ENCODE results near the gene PUDP. TPM values are rescaled to one million over a fixed set of nuclear protein-coding genes. Genes with fewer than 3 reads are reported as not detected.
A peak's percentile ranks its signal among the peaks of the same experiment; 100 is the strongest.
"Not testable (repeated sequence)": the region's sequence is repeated elsewhere in the genome, so short reads cannot be mapped to it uniquely, and the experiment has no call there.

The PUDP gene
- total RNA-seq, 1 donor from 2014 or later: 5.8 TPM

- DNase-seq (ENCODE audit: low read depth in 2 of 2): peak in 1 of 2 donors; percentile 12
Measured at GRCh38 chrX:7109838-7110793, 37.8 kb downstream of the PUDP start.

- peak; percentile 71 to 81 for DNase-seq (ENCODE audit: low read depth in 2 of 2)
Measured at GRCh38 chrX:7109049-7109531, 38.9 kb downstream of the PUDP start.

- DNase-seq (ENCODE audit: low read depth in 2 of 2): no peak
Measured at GRCh38 chrX:7108030-7108429, 39.9 kb downstream of the PUDP start.

GRCh38 chrX:7106649-7107048, 41.3 kb downstream of the PUDP start:
- DNase-seq (ENCODE audit: low read depth in 2 of 2): no peak

GRCh38 chrX:7102119-7102518, 45.8 kb downstream of the PUDP start:
- no peak for DNase-seq (ENCODE audit: low read depth in 2 of 2)

GRCh38 chrX:7100022-7100421, 47.9 kb downstream of the PUDP start:
- DNase-seq (ENCODE audit: low read depth in 2 of 2): no peak

- not testable (repeated sequence) for DNase-seq (ENCODE audit: low read depth in 2 of 2)
Measured at GRCh38 chrX:7095657-7096056, 52.3 kb downstream of the PUDP start.

- DNase-seq (ENCODE audit: low read depth in 2 of 2): no peak
Measured at GRCh38 chrX:7093305-7093704, 54.6 kb downstream of the PUDP start.

DNA sequence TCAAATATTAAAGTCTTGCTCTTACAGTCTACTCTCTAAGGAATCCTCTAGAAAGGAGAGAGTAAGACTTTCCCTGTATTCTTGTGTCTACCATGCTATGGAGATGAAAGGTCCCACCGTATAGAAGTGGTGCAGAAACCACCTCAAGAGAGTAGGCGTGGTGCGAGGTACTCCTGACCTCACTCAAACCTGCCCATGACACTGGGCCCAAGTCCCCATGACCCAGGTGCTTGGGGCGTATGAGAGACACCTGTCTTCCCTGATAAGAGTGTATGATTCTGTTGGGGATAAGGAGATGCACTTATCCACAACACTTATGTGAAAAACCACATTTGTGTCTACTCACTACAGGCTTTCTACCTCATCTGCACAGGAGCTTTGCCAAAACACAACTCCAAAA, 55.4 kb downstream of the PUDP start:
- DNase-seq (ENCODE audit: low read depth in 2 of 2): no peak

DNA sequence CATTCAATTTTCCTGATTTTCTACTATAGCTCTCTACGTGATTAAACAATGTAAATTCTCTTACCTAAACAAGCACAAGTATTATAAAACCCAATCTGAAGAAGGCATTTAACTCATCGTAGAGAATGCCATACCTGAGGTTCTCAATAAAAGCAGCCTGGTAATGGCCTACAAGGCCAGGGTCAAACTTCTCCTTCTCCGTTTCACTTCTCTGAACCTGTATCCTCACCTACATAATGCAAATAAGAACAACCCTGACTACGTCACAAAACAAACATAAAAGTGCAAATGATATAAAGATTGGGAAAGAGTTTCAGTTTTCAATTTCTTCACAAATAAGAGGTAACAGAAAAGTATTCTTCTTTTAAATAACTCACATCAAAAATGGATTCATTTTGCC, 56.0 kb downstream of the PUDP start:
- no peak for DNase-seq (ENCODE audit: low read depth in 2 of 2)

DNA sequence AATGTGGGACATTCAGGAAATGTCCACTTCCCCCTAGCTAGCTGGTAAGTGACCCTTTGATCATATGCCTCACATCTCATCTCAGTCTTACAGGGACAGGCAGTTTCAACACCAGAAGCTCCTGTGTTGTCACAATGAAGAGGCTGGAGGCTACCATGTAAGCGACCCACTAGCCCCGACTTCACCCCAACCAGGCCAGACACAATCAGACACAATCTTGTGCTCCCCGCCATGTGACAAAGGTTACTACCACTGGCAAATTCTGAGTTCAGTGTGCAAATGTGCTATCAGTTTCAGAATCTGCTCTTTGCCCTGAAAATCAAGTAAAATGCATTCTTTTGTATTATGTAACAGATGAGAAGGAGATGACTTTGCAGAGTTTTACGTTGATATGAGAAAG, 57.3 kb downstream of the PUDP start:
- DNase-seq (ENCODE audit: low read depth in 2 of 2): peak; percentile 47 to 73

- DNase-seq (ENCODE audit: low read depth in 2 of 2): peak in 1 of 2 donors; percentile 57
Measured at GRCh38 chrX:7088968-7089615, 58.9 kb downstream of the PUDP start.

- no peak for DNase-seq (ENCODE audit: low read depth in 2 of 2)
Measured at GRCh38 chrX:7086384-7086783, 61.6 kb downstream of the PUDP start.

DNA sequence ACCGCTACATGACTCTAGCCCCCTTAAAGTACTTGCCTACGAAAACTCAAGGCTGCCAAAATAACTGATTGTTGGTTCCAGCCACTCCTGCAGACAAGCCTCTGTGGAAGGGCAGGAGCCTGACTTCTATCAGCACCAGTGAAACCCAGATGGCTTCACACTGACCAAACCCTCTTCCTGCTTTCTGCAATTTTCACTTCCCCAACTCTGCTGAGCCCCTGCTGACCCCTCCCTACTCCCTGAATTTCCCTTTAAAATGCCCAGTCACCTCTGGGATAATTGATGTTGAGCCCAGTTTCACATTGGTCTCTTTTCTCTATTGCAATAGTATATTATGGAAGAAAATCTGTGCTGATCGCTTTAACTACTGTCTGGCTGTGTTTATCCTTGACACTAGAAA, 62.1 kb downstream of the PUDP start:
- no peak for DNase-seq (ENCODE audit: low read depth in 2 of 2)

DNA sequence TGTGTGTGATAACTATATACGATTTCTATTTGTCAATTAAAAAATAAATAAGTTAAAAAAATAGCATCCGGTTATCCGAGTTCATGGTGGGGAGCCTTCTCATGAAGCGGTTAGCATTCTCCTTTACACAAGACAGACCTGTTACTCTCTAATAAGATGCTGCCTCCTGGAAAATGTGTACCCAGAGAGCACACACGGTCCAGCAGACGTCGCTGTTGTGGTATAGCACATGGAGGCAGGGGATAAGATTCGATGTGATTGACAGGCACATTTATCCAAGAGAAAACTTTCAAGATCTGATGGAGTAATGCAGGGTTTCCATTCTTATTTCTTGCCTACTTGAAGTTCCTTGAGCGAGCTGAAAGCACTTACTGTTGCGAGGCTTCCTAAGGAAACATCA, 63.1 kb downstream of the PUDP start:
- DNase-seq (ENCODE audit: low read depth in 2 of 2): no peak

- DNase-seq (ENCODE audit: low read depth in 2 of 2): peak; percentile 25 to 94
Measured at GRCh38 chrX:7083468-7084396, 64.2 kb downstream of the PUDP start.

DNA sequence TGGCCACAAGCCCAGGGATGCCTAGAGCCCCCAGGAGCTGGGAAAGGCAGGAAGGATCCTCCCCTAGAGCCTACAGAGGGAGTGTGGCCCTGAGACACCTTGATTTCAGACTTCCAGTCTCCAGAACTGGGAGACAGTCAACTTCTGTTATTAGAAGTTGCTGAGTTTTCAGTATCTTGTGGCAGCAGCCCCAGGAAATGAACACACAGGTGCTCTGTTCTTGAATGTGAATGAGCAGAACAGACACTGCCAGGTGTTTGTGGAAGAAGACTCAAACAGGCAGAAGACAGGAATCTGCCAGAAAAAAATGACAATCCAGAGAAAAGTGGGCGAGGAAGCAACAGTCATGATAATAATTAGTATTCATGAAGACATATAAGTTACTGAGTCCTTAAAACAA, 64.9 kb downstream of the PUDP start:
- no peak for DNase-seq (ENCODE audit: low read depth in 2 of 2)

DNA sequence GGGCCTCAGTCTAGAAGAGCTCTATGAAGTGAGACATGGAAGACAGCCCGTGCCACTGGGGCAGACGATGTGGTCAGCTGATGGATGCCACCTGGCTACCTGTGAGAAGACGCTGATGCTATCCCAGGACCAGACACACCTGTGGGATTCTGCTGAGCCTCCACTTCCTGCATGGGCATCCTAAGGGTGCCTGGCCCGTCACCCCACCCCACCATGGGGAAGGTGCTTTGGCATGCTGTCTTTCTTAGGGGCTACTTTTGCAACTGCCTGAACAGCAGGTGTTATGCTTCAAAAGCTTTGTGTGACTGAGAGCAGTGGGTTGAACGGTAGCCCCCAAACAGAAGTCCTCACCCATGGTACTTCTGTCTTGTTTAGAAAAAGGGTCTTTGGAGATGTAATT, 65.4 kb downstream of the PUDP start:
- DNase-seq (ENCODE audit: low read depth in 2 of 2): no peak

DNA sequence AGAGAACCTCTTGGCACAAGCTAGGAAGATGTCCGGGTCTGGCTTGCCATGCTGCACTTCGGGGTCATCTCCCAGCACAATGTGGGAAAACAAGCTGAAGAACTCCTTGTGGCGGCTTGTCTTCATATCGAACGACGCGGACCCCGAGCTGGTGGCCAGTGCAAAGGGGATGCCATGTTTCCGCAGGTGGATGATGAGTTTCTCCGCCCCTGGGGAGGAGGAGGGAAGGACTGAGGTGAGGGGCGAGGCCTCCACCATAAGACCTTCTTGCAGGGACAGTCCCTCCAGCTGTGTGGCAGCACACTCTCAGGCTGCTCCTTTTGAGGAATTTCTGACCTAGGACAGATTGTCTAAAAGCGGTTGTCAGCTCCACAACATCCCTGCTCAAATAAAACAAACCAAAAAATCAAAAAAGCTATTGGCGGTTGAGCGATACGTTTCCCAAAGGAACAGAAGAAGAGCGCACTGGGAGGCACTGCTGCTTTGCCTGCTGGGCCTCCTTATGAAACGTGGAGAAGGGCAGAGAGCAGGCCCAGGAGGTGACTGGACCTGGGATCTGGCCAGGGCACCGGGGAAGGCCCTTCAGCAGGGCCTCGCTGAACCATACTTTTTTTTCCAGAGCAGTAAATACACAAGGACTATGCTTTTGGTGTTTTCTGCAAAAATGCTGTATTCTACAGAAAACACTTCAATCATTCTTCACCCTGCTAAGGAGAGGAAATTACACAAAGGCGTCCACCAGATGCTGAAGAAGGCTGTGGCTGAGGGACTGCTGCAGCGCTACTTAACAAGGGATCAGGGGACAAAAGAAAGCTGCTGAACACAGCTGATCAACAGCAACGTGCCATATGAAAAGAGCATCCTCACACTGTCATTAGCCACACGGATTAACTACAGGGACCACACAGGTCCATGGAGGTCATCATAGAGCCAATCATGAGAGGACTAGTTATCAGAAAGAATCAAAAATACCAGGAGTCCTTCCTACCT, 70.4 kb downstream of the PUDP start:
- no peak for DNase-seq (ENCODE audit: low read depth in 2 of 2)

- no peak for DNase-seq (ENCODE audit: low read depth in 2 of 2)
Measured at GRCh38 chrX:7076245-7076661, 71.7 kb downstream of the PUDP start.

DNA sequence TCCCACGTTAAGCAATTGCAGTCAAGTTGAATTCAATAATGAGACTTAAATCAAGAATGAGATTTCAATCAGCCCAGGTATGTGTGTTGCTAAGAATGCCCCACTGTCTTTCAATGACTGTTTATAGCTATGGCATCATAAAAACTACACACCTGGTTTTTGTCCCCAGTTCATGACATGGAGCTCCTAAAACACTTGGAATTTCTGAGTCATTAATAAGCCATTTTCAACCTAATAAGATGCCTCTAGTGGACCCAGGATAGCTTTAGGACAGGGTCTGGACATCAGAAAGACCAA, 73.1 kb downstream of the PUDP start:
- DNase-seq (ENCODE audit: low read depth in 2 of 2): no peak
